Loucy (cell line): Measurements from ENCODE around the gene MIGA1.

ENCODE experiments used
- H2AFZ ChIP-seq: fragments of 200-600 bp; sonication (generic); 2 replicates; pipeline ENCODE4 v1.6.0; 2016; ENCODE audit warnings: antibody characterized with exemption, mild to moderate bottlenecking, low read length, moderate library complexity
- H3F3A ChIP-seq: fragments of 200-600 bp; 2 replicates; pipeline ENCODE4 v1.6.0; 2016; ENCODE audit warnings: antibody characterized with exemption, low read depth, mild to moderate bottlenecking
- H3K27me3 ChIP-seq: fragments of 200-600 bp; sonication (generic); 2 replicates; pipeline ENCODE4 v1.6.1; 2014; ENCODE audit warnings: low read length, mild to moderate bottlenecking; ENCODE audit not compliant: insufficient read depth, poor library complexity, severe bottlenecking
- H3K36me3 ChIP-seq: fragments of 200-600 bp; sonication (generic); 2 replicates; pipeline ENCODE4 v1.6.1; 2016; ENCODE audit warnings: low read length; ENCODE audit not compliant: insufficient read depth
- H3K4me1 ChIP-seq: fragments of 200-600 bp; sonication (generic); 2 replicates; pipeline ENCODE4 v1.5.1; 2014; ENCODE audit warnings: low read length, mild to moderate bottlenecking; ENCODE audit not compliant: insufficient read depth, poor library complexity, severe bottlenecking
- H3K4me2 ChIP-seq: fragments of 200-600 bp; sonication (generic); 2 replicates; pipeline ENCODE4 v1.6.0; 2014; ENCODE audit warnings: antibody characterized with exemption, low read length, low read depth, mild to moderate bottlenecking; ENCODE audit not compliant: poor library complexity, severe bottlenecking
- H3K4me3 ChIP-seq: fragments of 200-600 bp; sonication (generic); 2 replicates; pipeline ENCODE4 v1.5.1; 2014; ENCODE audit warnings: low read length, mild to moderate bottlenecking, mixed read lengths; ENCODE audit not compliant: poor library complexity, severe bottlenecking
- H3K79me2 ChIP-seq: fragments of 200-600 bp; sonication (generic); 2 replicates; pipeline ENCODE4 v1.6.1; 2014; ENCODE audit warnings: low read length; ENCODE audit not compliant: insufficient read depth
- H3K9ac ChIP-seq: fragments of 200-600 bp; sonication (generic); 2 replicates; pipeline ENCODE4 v1.6.0; 2014; ENCODE audit warnings: mild to moderate bottlenecking, low read depth, low read length, moderate library complexity; ENCODE audit not compliant: poor library complexity, severe bottlenecking
- H3K9me2 ChIP-seq: fragments of 200-600 bp; sonication (generic); replicated peaks from 2 replicates; pipeline ENCODE4 v1.6.1; 2016; ENCODE audit warnings: low read depth, low read length, mixed read lengths
- H3K9me3 ChIP-seq: fragments of 200-600 bp; sonication (generic); 2 replicates; pipeline ENCODE4 v1.6.1; 2014; ENCODE audit warnings: mild to moderate bottlenecking, antibody characterized with exemption, low read length, low read depth; ENCODE audit not compliant: insufficient read depth
- H4K20me1 ChIP-seq: fragments of 200-600 bp; sonication (generic); 2 replicates; pipeline ENCODE4 v1.6.0; 2014; ENCODE audit warnings: antibody characterized with exemption, low read length, mild to moderate bottlenecking; ENCODE audit not compliant: insufficient read depth, poor library complexity, severe bottlenecking
- CTCF ChIP-seq: fragments of 200-600 bp; sonication (generic); conservative IDR thresholded peaks from 2 replicates; pipeline ENCODE4 v1.5.1; 2014; ENCODE audit warnings: mild to moderate bottlenecking, antibody characterized with exemption, low read length
- EZH2phosphoT487 ChIP-seq: fragments of 200-600 bp; IDR thresholded peaks from 2 replicates; pipeline ENCODE4 v1.6.1; 2018; ENCODE audit warnings: antibody characterized with exemption, mild to moderate bottlenecking, moderate library complexity, borderline replicate concordance

MIGA1 gene

GRCh38 chr1:77779529-77780281 lies at the start of gene MIGA1:
Gene MIGA1 (plus strand): TSS chr1:77779649. CDS start chr1:77783253, 3,604 bp downstream.
- Histone ChIP-seq H3K4me1 (peaks cover 35% of the 10 kb centered on the region), H3K9me3 (no peaks in the 10 kb centered on the region), H3K4me3 (peak within 1 kb of the TSS; percentile 99), H3K4me2 (peak within 1 kb of the TSS; percentile 93), H3K27me3 (no peaks in the 10 kb centered on the region), H2AFZ (peak within 1 kb of the TSS; percentile 100), H3F3A (0 out of 2 replicates have a peak, but pooled peaks cover 7% of the 10 kb centered on the region), H3K79me2 (peaks cover 40% of the 10 kb centered on the region), H3K9me2 (no peaks in the 10 kb centered on the region), H3K9ac (peak within 1 kb of the TSS; percentile 75), H3K36me3 (peaks cover 5% of the 10 kb centered on the region; the same call in 1 of the 2 replicates), H4K20me1 (peaks cover 16% of the 10 kb centered on the region)
- TF ChIP-seq CTCF (no peak), EZH2phosphoT487 (no peak)

GRCh38 chr1:77732090-77732489 lies 47.4 kb upstream of the MIGA1 start:
- Histone ChIP-seq H4K20me1 (peaks cover 2% of the 10 kb centered on the region), H2AFZ (no peak overlapping the region), H3K9ac (no peak overlapping the region), H3K36me3 (peaks cover 76% of the 10 kb centered on the region; the same call in 1 of the 2 replicates), H3K4me1 (no peaks in the 10 kb centered on the region), H3K4me3 (no peak overlapping the region), H3K9me3 (no peaks in the 10 kb centered on the region), H3K27me3 (no peaks in the 10 kb centered on the region), H3K4me2 (no peak overlapping the region), H3F3A (no peaks in the 10 kb centered on the region), H3K79me2 (no peaks in the 10 kb centered on the region), H3K9me2 (no peaks in the 10 kb centered on the region)
- TF ChIP-seq EZH2phosphoT487 (no peak), CTCF (no peak)

- Histone ChIP-seq H3K79me2 (peaks cover 31% of the 10 kb centered on the region), H4K20me1 (peaks cover 27% of the 10 kb centered on the region)
Measured at GRCh38 chr1:77739235-77739634, 40.2 kb upstream of the MIGA1 start.

More at GRCh38 chr1:77739235-77739634, 40.2 kb upstream of the MIGA1 start:
- Histone ChIP-seq H3F3A (no peaks in the 10 kb centered on the region), H3K27me3 (no peaks in the 10 kb centered on the region), H3K9me3 (no peaks in the 10 kb centered on the region), H3K4me3 (no peak overlapping the region), H3K36me3 (peaks cover 59% of the 10 kb centered on the region), H2AFZ (no peak overlapping the region), H3K4me2 (no peak overlapping the region), H3K9me2 (no peaks in the 10 kb centered on the region), H3K9ac (no peak overlapping the region), H3K4me1 (no peaks in the 10 kb centered on the region)
- TF ChIP-seq EZH2phosphoT487: no peak
- TF ChIP-seq CTCF: no peak
